Forelimb muscle (tissue), 1 donor: ENCODE results near the gene ISYNA1. TPM values are rescaled to one million over a fixed set of nuclear protein-coding genes. Genes with fewer than 3 reads are reported as not detected.

ENCODE experiments used
- DNase-seq: peaks from one replicate; pipeline ENCODE4 v3.0.0-alpha.2; 2013; ENCODE audit warnings: low read depth
- polyA plus RNA-seq: library from polyadenylated mRNA; unstranded; fragments of 120-200 nt; gene quantifications from one replicate; pipeline ENCODE4 v1.2.1, GENCODE V29; 2013; ENCODE audit not compliant: insufficient read length

ISYNA1 gene
- polyA plus RNA-seq, 1 donor = 164 TPM

GRCh38 chr19:18443831-18444230 lies 5.9 kb upstream of the ISYNA1 start:
- no peak for DNase-seq

- no peak for DNase-seq
These were observed 5.5 kb upstream of the ISYNA1 start for GRCh38 chr19:18443406-18443805.

DNA sequence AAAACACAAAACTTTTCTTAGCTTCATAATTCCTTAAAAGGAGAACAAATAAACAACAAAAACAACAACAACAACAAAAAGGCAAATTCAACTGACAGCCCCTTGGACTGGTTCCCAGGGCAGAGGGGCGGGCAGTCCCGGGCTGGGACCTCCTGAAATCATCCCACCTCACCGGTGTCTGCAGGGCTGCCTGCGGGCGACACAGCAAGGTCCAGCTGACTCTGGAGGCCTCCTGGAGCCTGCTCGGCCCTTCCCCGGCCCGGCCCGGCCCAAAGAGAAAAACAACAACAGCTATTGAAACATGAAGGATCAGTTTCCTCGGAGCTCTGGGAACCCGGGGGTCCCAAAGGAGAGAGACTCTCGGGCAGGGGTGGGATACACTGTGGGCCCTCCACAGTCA lies 5.0 kb upstream of the ISYNA1 start:
- DNase-seq = no peak

GRCh38 chr19:18441804-18442788 lies 4.2 kb upstream of the ISYNA1 start:
- DNase-seq = no peak

DNA sequence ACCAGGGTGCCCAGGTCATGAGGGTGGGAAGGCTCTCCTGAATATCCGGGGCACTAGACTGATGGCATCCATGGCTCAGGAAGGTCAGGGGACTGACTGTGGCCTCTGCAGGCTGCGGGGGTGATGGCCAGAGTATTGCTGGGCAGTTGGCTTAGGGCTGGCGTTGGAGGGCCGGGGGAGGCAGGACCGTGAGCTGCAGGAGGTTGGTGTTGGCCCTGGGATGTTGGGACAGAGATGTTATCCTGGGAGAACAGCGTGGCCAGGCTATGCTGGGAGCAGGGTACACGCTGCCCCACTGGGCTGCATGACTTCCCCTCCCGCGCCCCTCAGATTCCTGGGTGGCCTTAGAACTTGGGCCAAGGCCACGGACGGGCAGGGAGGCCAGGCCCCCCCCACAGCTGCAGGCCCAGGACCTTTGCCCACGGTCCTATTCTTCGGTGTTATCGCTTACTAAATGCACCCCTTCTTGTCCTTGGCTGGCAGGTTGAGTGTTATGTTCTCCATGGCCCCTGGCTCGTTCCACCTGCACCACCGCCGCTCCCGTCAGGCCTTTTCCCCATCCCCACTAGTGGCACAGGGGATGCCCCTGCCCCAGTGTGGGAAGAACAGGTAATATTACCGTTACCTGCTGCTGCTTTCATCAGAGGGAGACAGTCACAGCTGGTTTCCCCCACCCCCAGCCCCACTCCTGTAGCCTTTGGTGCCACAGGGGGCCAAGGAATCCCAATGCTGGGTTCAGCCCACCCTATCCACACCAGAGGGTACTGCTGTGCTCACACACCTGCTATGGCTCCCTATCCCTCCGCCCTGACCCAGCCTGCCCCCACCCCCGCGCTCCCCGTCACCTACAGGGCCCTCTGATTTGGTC lies 3.2 kb upstream of the ISYNA1 start:
- DNase-seq = no peak

DNA sequence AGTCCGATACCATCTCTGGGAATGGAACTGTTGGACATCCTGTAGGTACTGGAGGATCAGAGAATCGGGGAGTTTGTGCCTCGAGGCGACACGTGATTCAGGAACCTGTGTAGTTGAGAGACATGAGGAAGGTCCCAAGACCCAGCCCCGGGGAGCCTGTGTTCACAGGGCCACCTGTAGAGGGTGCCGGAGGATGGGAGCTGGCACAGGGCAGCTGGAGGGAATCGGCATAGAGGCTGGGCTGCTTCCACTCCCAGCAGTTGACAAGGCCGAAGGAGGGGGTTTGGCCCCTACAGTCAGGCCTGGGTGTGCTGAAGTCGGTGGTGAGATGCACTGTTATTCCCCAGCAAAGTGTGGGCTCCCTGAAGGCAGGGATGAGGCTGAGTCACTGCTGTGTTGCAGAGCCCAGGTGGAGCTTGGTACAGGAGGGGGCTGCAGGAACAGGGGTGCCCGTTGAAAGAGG lies 2.5 kb upstream of the ISYNA1 start:
- no peak for DNase-seq

DNA sequence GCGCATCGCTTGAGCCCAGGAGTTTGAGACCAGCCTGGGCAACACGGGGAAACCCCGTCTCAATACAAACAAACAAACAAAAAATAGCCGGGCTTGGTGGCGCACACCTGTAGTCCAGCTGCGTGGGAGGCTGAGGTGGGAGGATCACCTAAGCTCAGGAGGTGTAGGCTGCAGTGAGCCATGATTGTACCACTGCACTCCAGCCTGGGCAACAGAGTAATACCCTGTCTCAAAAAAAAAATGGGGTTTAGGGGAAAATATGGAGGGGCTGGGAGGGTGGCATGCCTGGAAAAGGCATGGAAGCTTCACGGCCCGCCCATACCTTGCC lies 1.9 kb upstream of the ISYNA1 start:
- no peak for DNase-seq

DNA sequence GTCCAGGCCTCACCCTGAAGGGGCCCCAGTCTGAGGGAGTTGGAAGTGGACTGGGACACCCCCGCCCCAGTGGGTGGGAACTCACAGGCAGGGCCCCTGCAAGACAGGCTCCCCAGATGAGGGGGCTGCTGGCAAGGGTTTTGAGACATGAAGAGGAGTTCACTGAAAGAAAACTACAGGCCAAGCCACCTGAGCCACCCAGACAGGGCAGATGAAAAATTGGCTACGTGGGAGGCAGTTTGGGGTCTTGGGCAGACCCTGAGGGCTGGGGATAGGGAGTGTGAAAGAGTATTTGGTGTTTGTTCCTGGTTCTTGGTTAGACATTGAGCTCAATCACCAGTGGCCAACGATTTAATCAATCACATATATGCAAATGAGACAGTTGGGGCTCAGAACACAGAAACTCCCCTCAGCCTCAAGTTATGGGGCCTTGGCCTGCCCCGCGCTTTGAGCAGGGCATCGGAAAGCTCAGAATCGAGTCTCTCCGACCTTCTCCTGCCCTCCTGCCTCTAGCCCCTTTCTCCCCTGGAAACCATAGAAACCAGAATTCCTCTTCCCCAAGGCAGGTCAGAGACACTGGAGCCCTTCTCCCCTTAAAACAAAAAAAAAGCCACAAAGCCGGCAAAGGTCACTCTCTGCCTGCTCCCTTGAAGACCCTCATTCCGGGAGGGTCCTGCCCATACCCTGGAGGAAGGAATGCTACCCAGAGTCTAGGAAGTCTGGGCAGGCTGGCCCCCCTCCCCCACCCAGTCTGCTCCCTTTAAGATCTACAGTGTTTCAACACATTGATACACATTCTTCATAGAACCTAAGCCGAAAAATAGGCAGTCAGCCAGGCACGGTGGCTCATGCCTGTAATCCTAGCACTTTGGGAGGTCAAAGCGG lies 1.3 kb upstream of the ISYNA1 start:
- no peak for DNase-seq

DNA sequence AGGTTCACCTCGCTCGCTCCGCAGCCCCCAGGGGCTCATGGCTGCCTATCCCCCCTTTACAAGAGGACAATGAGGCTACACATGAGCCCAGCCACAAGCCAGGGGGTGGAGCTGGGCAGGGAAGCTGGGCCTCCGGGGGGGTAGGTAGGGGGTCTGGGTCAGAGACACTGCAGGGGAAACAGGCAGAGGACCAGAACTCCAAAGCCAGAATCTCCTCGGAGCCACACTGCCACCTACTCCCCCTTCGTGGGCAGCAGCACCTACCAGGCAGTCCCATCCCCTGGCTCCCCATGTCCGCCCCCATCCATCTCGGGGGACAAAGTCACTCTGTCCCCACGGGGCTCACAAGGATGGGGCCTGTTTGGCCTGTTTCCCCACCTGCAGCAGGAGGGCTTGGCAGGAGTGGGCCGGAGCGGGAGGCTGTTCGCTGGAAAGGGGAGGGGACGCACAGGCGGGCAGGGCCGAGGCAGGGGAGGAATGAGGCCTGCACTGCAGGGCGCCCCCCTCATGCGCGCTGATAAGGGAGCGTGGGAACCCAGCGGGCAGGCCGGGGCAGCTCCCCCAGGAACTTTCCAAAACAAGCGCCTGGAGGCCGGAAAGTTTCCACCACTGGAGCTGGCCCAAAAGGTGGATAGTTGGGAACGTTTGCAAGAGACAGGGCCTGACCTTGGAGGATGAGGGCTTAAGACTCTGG lies 545 bp upstream of the ISYNA1 start:
- DNase-seq = no peak

GRCh38 chr19:18436671-18437490 lies 1.1 kb downstream of the ISYNA1 start:
- no peak for DNase-seq

- no peak for DNase-seq
These were observed 1.9 kb downstream of the ISYNA1 start for GRCh38 chr19:18435842-18436670.

GRCh38 chr19:18435178-18435841 lies 2.6 kb downstream of the ISYNA1 start:
- no peak for DNase-seq

GRCh38 chr19:18434411-18435175 lies 3.3 kb downstream of the ISYNA1 start:
- no peak for DNase-seq

GRCh38 chr19:18433735-18434398 lies 4.1 kb downstream of the ISYNA1 start:
- DNase-seq = no peak

GRCh38 chr19:18433015-18433691 lies 4.8 kb downstream of the ISYNA1 start:
- no peak for DNase-seq

DNA sequence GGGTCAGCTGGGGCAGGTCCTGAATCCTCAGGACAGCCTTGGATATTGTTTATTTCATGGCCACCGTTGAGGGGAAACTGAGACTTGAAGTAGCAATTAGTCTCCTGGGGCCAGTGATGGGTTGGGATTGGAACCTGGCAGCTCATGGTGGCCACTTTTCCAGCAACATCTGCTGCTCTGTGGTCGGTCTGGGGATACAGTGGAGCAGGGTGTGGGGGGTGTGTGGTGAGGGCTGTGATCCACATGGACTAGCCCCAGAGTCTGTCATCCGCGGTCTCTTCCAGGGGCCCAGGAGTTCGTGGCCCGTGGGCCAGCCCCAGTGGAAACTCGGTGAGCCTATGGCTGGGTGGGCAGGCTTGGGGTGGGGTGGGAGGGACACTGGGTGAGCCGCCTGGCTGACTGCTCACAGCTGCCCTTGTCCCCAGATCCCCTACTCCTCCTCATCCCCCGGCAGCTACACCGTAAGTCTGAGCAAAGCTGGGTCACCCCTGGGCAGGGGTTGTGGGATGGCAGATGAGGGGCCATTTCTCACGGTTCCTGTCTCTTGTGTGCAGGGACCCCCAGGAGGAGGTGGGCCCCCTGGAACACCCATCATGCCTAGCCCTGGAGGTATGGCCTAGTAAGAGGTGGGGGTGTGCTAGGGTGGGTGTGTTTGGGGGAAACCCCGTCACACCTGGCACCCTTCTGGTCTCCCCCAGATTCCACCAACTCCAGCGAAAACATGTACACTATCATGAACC lies 5.5 kb downstream of the ISYNA1 start:
- no peak for DNase-seq
